Measurements from ENCODE around the gene NBPF20. TPM values are rescaled to one million over a fixed set of nuclear protein-coding genes. Genes with fewer than 3 reads are reported as not detected.
A peak's percentile ranks its signal among the peaks of the same experiment; 100 is the strongest.
"Not testable (repeated sequence)": the region's sequence is repeated elsewhere in the genome, so short reads cannot be mapped to it uniquely, and the experiment has no call there.

Gene NBPF20
- total and polyA plus RNA-seq, 2 of the 4 experiments (the other 2 are of a cell fraction): 2.6 to 2.9 TPM

GRCh38 chr1:145442340-145442739, 16.9 kb upstream of the NBPF20 start:
- H2BK20ac ChIP-seq (ENCODE audit: low read depth, low read length); H3K4me2 ChIP-seq (ENCODE audit: low read depth, low read length); H3K4ac ChIP-seq (ENCODE audit: low read depth, low read length); H3K27me3 ChIP-seq (ENCODE audit: control insufficient read depth, insufficient read depth, low read length); CTCF ChIA-PET; H3K14ac ChIP-seq (replicated peaks; ENCODE audit: low read depth, low read length); intact Hi-C loops (cut with micrococcal nuclease); dilution Hi-C loops (cut with HindIII; ENCODE audit: low sequenced_read_pairs, unreplicated experiment); H3K18ac ChIP-seq (ENCODE audit: low read depth, low read length); H3K9ac ChIP-seq (ENCODE audit: low read depth, low read length); H4K91ac ChIP-seq (ENCODE audit: insufficient read depth, low read depth, low read length); H3K4me1 ChIP-seq (ENCODE audit: control insufficient read depth, insufficient read depth, low read length); DNase-seq; H2BK5ac ChIP-seq (ENCODE audit: low read depth, low read length, poor library complexity, severe bottlenecking); H2AK9ac ChIP-seq (replicated peaks; ENCODE audit: low read depth, low read length, poor library complexity); H3K36me3 ChIP-seq (ENCODE audit: control insufficient read depth, insufficient read depth, low read length); H3K9me3 ChIP-seq (ENCODE audit: control insufficient read depth, insufficient read depth, low read length); H2BK120ac ChIP-seq (ENCODE audit: low read depth, low read length); H3K79me1 ChIP-seq (ENCODE audit: low read depth in 1 of 2, low read length in 2 of 2); H4K8ac ChIP-seq (ENCODE audit: low read depth in 2 of 2, low read length in 2 of 2); H2AFZ ChIP-seq (replicated peaks; ENCODE audit: low read length, poor library complexity); H4K5ac ChIP-seq (ENCODE audit: low read depth, low read length); H3K4me3 ChIP-seq (ENCODE audit: insufficient read depth, low read depth, low read length); POLR2A ChIA-PET (ENCODE audit: unreplicated experiment); in situ Hi-C loops (cut with MboI; ENCODE audit: low sequenced_read_pairs); H3K56ac ChIP-seq (ENCODE audit: extremely low read depth, insufficient read depth, low read length); ATAC-seq (ENCODE audit: low read depth); H3K9me1 ChIP-seq (ENCODE audit: insufficient read depth, low read length); H2BK15ac ChIP-seq (ENCODE audit: low read depth, low read length); H3K23ac ChIP-seq (ENCODE audit: low read depth, low read length); H4K20me1 ChIP-seq (ENCODE audit: insufficient read depth, low read length); H3K27ac ChIP-seq (ENCODE audit: insufficient read depth, low read length); H2AK5ac ChIP-seq (ENCODE audit: low read depth, low read length); BruUV-seq (replicated peaks): not testable (repeated sequence)
- WGBS, 2 experiments (ENCODE audit: extremely low coverage in 2 of 2, insufficient read length in 1 of 2): no CpG with 5 or more reads among the region's 5 CpGs

GRCh38 chr1:145431363-145432256, 6.2 kb upstream of the NBPF20 start:
- H2BK15ac ChIP-seq (ENCODE audit: low read depth, low read length); DNase-seq; H3K4me1 ChIP-seq (ENCODE audit: control insufficient read depth, insufficient read depth, low read length); H4K8ac ChIP-seq (ENCODE audit: low read depth in 2 of 2, low read length in 2 of 2); H3K36me3 ChIP-seq (ENCODE audit: control insufficient read depth, insufficient read depth, low read length); H3K14ac ChIP-seq (replicated peaks; ENCODE audit: low read depth, low read length); H4K91ac ChIP-seq (ENCODE audit: insufficient read depth, low read depth, low read length); POLR2A ChIA-PET (ENCODE audit: unreplicated experiment); H2AK5ac ChIP-seq (ENCODE audit: low read depth, low read length); H3K4ac ChIP-seq (ENCODE audit: low read depth, low read length); H2AFZ ChIP-seq (replicated peaks; ENCODE audit: low read length, poor library complexity); H3K4me3 ChIP-seq (ENCODE audit: insufficient read depth, low read depth, low read length); H3K9me1 ChIP-seq (ENCODE audit: insufficient read depth, low read length); H3K18ac ChIP-seq (ENCODE audit: low read depth, low read length); BruUV-seq (replicated peaks); H4K5ac ChIP-seq (ENCODE audit: low read depth, low read length); H2BK120ac ChIP-seq (ENCODE audit: low read depth, low read length); intact Hi-C loops (cut with micrococcal nuclease); H2BK20ac ChIP-seq (ENCODE audit: low read depth, low read length); in situ Hi-C loops (cut with MboI; ENCODE audit: low sequenced_read_pairs); H2AK9ac ChIP-seq (replicated peaks; ENCODE audit: low read depth, low read length, poor library complexity); H3K56ac ChIP-seq (ENCODE audit: extremely low read depth, insufficient read depth, low read length); dilution Hi-C loops (cut with HindIII; ENCODE audit: low sequenced_read_pairs, unreplicated experiment); H3K79me1 ChIP-seq (ENCODE audit: low read depth in 1 of 2, low read length in 2 of 2); H3K9me3 ChIP-seq (ENCODE audit: control insufficient read depth, insufficient read depth, low read length); H2BK5ac ChIP-seq (ENCODE audit: low read depth, low read length, poor library complexity, severe bottlenecking); H3K9ac ChIP-seq (ENCODE audit: low read depth, low read length); H4K20me1 ChIP-seq (ENCODE audit: insufficient read depth, low read length); CTCF ChIA-PET; H3K23ac ChIP-seq (ENCODE audit: low read depth, low read length); H3K27ac ChIP-seq (ENCODE audit: insufficient read depth, low read length): not testable (repeated sequence)
- Histone ChIP-seq H3K27me3 (ENCODE audit: control insufficient read depth, insufficient read depth, low read length) (peaks cover 29% of the 10 kb centered on the region), H3K4me2 (ENCODE audit: low read depth, low read length) (peak overlapping the region; percentile 70; the same call in 1 of the 2 replicates)
- peak; percentile 60 for ATAC-seq (ENCODE audit: low read depth)
- WGBS, 2 experiments (ENCODE audit: extremely low coverage in 2 of 2, insufficient read length in 1 of 2): 5% methylated on average over 4 of the region's 61 CpGs; no CpG with 5 or more reads in 1 of the 2 experiments
